ENCODE data around the gene LCE1C. TPM values are rescaled to one million over a fixed set of nuclear protein-coding genes. Genes with fewer than 3 reads are reported as not detected.

LCE1C gene
- total and polyA plus RNA-seq, 2 donors (not counting 3 experiments of a cell fraction or from before 2014, with no cell fraction given), result not detected

GRCh38 chr1:152761609-152762213 lies 44.7 kb downstream of the LCE1C start:
- no peaks in the 10 kb centered on the region for H3K36me3 ChIP-seq (ENCODE audit: control insufficient read depth in 2 of 2, extremely low read depth in 1 of 2, insufficient read depth in 2 of 2, low read length in 2 of 2)
- no peaks in the 10 kb centered on the region for H4K20me1 ChIP-seq (replicated peaks; ENCODE audit: control insufficient read depth, extremely low read depth, insufficient read depth, low read length)
- intact Hi-C loops (cut with micrococcal nuclease), result no loop called here
- FAIRE-seq (no peak), DNase-seq (ENCODE audit: low read depth, low spot score) (no peak)
- H2AFZ ChIP-seq (ENCODE audit: low read depth, low read length), result no peak overlapping the region
- dilution Hi-C loops (cut with MboI; ENCODE audit: extremely low pct_ligation_motif_present, low sequenced_read_pairs), result no loop called here
- no peaks in the 10 kb centered on the region for H3K9me3 ChIP-seq (replicated peaks; ENCODE audit: control insufficient read depth, insufficient read depth, low read length)
- H3K4me3 ChIP-seq (replicated peaks in 1 of 3; ENCODE audit: insufficient read depth in 1 of 3, low read depth in 1 of 3, low read length in 3 of 3), result no peak overlapping the region
- BruUV-seq (replicated peaks), result no TSS peak
- no peaks in the 10 kb centered on the region for H3K4me1 ChIP-seq (ENCODE audit: control insufficient read depth, extremely low read depth, insufficient read depth, low read length)
- ChIA-PET CTCF (no interaction called here), POLR2A (no interaction called here)
- TF ChIP-seq MYC (IDR thresholded peaks at IDR 0.05; ENCODE audit: low read depth, low read length) (no peak), GATA2 (IDR thresholded peaks at IDR 0.05; ENCODE audit: insufficient read depth, insufficient read length, low read depth, low read length) (no peak), CTCF (IDR thresholded peaks at IDR 0.05; ENCODE audit: extremely low read depth in 1 of 2, insufficient read depth in 1 of 2, low read depth in 1 of 2, low read length in 2 of 2) (no peak), POLR2A (IDR thresholded peaks at IDR 0.05; ENCODE audit: low read depth, low read length) (no peak), POLR2AphosphoS5 (IDR thresholded peaks at IDR 0.05; ENCODE audit: insufficient read depth, low read depth, low read length) (no peak), JUN (IDR thresholded peaks at IDR 0.05; ENCODE audit: borderline replicate concordance, insufficient read depth, insufficient read length, low read depth) (no peak), EZH2 (IDR thresholded peaks at IDR 0.05; ENCODE audit: borderline replicate concordance, low read depth, low read length, severe bottlenecking) (no peak), FOS (IDR thresholded peaks at IDR 0.05; ENCODE audit: borderline replicate concordance, insufficient read depth, low read length) (no peak)
- TF ChIP-seq, protein P1, sequence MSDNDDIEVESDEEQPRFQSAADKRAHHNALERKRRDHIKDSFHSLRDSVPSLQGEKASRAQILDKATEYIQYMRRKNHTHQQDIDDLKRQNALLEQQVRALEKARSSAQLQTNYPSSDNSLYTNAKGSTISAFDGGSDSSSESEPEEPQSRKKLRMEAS (IDR thresholded peaks at IDR 0.05; ENCODE audit: insufficient read depth, insufficient read length), result no peak
- H3K9me1 ChIP-seq (replicated peaks; ENCODE audit: control insufficient read depth, extremely low read depth, insufficient read depth, low read length), result no peaks in the 10 kb centered on the region
- H3K27ac ChIP-seq (ENCODE audit: insufficient read depth, low read depth, low read length), result no peak overlapping the region
- no peaks in the 10 kb centered on the region for H3K27me3 ChIP-seq (ENCODE audit: control insufficient read depth in 2 of 2, insufficient read depth in 2 of 2, low read length in 2 of 2)
- H3K79me2 ChIP-seq (ENCODE audit: control insufficient read depth, insufficient read depth, low read length), result no peaks in the 10 kb centered on the region
- H3K9ac ChIP-seq (replicated peaks; ENCODE audit: extremely low read depth, insufficient read depth, low read length), result no peak overlapping the region
- no peak overlapping the region for H3K4me2 ChIP-seq (ENCODE audit: insufficient read depth, low read length)

Measured in endothelial cell of umbilical vein (primary cell).